ENCODE results near the gene QKI. TPM values are rescaled to one million over a fixed set of nuclear protein-coding genes. Genes with fewer than 3 reads are reported as not detected.

Gene QKI
- total and polyA plus RNA-seq, 2 experiments from 2014 or later = 38.0 to 92.5 TPM

DNA sequence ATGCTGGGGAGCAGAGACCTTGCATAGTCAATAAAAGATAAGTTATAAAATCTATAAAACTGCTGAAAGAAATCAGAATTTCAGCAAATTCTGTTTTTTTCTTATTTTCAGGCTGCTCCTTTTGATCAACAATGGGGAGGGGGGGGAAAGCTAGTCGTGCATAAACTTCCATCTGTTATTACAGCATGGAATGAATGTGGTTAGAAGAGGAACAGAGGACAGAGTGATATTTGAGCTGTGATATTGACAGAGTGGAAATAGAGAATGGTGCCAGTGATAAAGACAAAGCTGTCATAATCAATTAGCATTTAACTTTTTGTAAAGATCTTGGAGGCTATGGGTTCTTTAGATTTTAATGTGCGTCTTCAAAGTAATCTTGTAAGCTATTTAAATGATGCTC is 43.4 kb upstream of the QKI start:
- H3K4me1 ChIP-seq (ENCODE audit: insufficient read depth) = no peaks in the 10 kb centered on the region
- no peak overlapping the region for H3K4me2 ChIP-seq
- H2AFZ ChIP-seq = no peak overlapping the region
- no peaks in the 10 kb centered on the region for H3K27me3 ChIP-seq
- H3K36me3 ChIP-seq (replicated peaks; ENCODE audit: insufficient read depth, low read depth) = no peaks in the 10 kb centered on the region
- TF ChIP-seq EZH2 (IDR thresholded peaks at IDR 0.05; ENCODE audit: borderline replicate concordance) (no peak), EZH2phosphoT487 (IDR thresholded peaks at IDR 0.05; ENCODE audit: low read depth, severe bottlenecking, unreplicated experiment) (no peak)
- H3K9me3 ChIP-seq (ENCODE audit: low read depth) = no peaks in the 10 kb centered on the region
- 80% methylated on average over 2 of the region's 2 CpGs for WGBS (ENCODE audit: low lambda C conversion rate, missing lambda C conversion rate)
- H3K79me2 ChIP-seq = no peaks in the 10 kb centered on the region
- DNase-seq (ENCODE audit: low spot score) = no peak
- no peaks in the 10 kb centered on the region for H4K20me1 ChIP-seq (ENCODE audit: insufficient read depth, poor library complexity, severe bottlenecking)
- no peak overlapping the region for H3K4me3 ChIP-seq
- no peak overlapping the region for H3K27ac ChIP-seq
- no peaks in the 10 kb centered on the region for H3K9me2 ChIP-seq (replicated peaks; ENCODE audit: insufficient read depth)

DNA sequence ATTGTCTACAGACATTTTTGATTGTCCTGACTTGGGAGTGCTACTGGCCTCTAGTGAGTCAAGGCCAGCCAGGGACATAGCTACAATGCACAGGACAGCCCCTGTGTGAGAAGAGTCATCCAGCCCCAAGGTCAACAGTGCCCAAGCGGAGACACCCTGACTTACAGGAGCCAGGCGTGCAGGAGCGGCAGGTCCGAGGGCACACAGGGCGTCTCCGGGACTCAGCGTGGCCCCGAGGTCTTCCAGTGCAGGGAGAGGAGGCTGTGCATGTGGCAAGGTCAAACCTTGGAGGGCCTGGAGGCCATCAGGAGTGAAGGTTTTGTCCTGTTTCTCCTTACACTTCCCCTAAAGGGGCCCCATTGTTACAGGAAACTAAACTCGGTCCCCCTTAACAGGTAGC is 41.3 kb upstream of the QKI start:
- Histone ChIP-seq H3K9me2 (replicated peaks; ENCODE audit: insufficient read depth) (no peaks in the 10 kb centered on the region), H3K27me3 (no peaks in the 10 kb centered on the region), H3K4me2 (no peak overlapping the region), H3K79me2 (no peaks in the 10 kb centered on the region), H3K4me1 (ENCODE audit: insufficient read depth) (no peaks in the 10 kb centered on the region), H2AFZ (no peak overlapping the region), H3K36me3 (replicated peaks; ENCODE audit: insufficient read depth, low read depth) (no peaks in the 10 kb centered on the region), H3K9me3 (ENCODE audit: low read depth) (no peaks in the 10 kb centered on the region), H3K27ac (no peak overlapping the region), H3K4me3 (no peak overlapping the region), H4K20me1 (ENCODE audit: insufficient read depth, poor library complexity, severe bottlenecking) (no peaks in the 10 kb centered on the region)
- DNase-seq (ENCODE audit: low spot score) = no peak
- WGBS (ENCODE audit: low lambda C conversion rate, missing lambda C conversion rate) = 92% methylated on average over 9 of the region's 9 CpGs
- TF ChIP-seq EZH2 (IDR thresholded peaks at IDR 0.05; ENCODE audit: borderline replicate concordance) = no peak
- TF ChIP-seq, protein P1, sequence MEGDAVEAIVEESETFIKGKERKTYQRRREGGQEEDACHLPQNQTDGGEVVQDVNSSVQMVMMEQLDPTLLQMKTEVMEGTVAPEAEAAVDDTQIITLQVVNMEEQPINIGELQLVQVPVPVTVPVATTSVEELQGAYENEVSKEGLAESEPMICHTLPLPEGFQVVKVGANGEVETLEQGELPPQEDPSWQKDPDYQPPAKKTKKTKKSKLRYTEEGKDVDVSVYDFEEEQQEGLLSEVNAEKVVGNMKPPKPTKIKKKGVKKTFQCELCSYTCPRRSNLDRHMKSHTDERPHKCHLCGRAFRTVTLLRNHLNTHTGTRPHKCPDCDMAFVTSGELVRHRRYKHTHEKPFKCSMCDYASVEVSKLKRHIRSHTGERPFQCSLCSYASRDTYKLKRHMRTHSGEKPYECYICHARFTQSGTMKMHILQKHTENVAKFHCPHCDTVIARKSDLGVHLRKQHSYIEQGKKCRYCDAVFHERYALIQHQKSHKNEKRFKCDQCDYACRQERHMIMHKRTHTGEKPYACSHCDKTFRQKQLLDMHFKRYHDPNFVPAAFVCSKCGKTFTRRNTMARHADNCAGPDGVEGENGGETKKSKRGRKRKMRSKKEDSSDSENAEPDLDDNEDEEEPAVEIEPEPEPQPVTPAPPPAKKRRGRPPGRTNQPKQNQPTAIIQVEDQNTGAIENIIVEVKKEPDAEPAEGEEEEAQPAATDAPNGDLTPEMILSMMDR (IDR thresholded peaks at IDR 0.05; ENCODE audit: poor library complexity) = no peak
- TF ChIP-seq EZH2phosphoT487 (IDR thresholded peaks at IDR 0.05; ENCODE audit: low read depth, severe bottlenecking, unreplicated experiment) = no peak

DNA sequence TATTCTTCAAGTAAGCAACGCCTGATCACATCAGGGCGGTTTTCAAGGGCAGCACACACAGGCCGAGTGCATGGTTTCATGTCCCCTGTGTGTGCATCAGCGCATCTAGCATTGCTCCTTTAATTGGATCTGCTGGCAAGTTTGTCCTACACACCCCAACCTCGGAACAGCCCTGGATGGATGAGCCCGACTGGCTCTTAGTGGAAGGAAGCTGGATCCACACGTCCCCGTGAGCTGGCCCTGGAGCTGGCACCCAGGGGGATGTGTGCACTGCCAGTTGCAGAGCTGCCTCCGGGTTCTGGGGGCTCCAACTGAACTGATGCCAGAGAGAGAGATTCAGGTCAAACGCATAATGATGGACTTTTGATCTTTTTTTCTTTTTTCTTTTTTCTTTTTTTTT is 39.2 kb upstream of the QKI start:
- Histone ChIP-seq H3K79me2 (no peaks in the 10 kb centered on the region), H3K36me3 (replicated peaks; ENCODE audit: insufficient read depth, low read depth) (no peaks in the 10 kb centered on the region), H3K27ac (no peak overlapping the region), H3K9me3 (ENCODE audit: low read depth) (no peaks in the 10 kb centered on the region), H3K4me1 (ENCODE audit: insufficient read depth) (no peaks in the 10 kb centered on the region), H3K4me3 (no peak overlapping the region), H3K9me2 (replicated peaks; ENCODE audit: insufficient read depth) (no peaks in the 10 kb centered on the region), H3K4me2 (no peak overlapping the region), H2AFZ (no peak overlapping the region), H4K20me1 (ENCODE audit: insufficient read depth, poor library complexity, severe bottlenecking) (no peaks in the 10 kb centered on the region), H3K27me3 (no peaks in the 10 kb centered on the region)
- no peak for DNase-seq (ENCODE audit: low spot score)
- TF ChIP-seq EZH2 (IDR thresholded peaks at IDR 0.05; ENCODE audit: borderline replicate concordance) = no peak
- TF ChIP-seq, protein P1 (IDR thresholded peaks at IDR 0.05; ENCODE audit: poor library complexity) = no peak
- TF ChIP-seq EZH2phosphoT487 (IDR thresholded peaks at IDR 0.05; ENCODE audit: low read depth, severe bottlenecking, unreplicated experiment) = no peak
- 95% methylated on average over 10 of the region's 10 CpGs for WGBS (ENCODE audit: low lambda C conversion rate, missing lambda C conversion rate)

DNA sequence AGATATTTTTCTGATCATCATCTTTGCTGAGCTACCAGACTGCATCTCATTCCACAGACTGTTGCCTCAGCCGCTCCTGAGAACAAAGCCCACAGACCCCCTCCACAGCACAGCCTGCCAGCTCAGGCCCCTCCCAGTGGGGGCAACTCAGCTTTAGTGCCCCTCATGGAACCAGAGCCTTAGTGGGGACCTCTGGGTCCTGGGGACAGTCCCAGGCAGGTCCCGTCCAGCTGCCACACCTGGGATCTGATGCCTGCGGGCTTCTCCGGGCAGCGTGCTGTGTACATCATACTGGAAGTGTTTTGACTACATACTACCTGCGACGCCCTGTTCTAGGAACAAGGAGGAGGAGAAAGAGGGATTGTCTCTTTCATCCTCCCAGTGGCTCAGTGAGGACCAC is 38.3 kb upstream of the QKI start:
- DNase-seq (ENCODE audit: low spot score) = no peak
- no peak overlapping the region for H2AFZ ChIP-seq
- H3K27me3 ChIP-seq = no peaks in the 10 kb centered on the region
- no peak for TF ChIP-seq EZH2 (IDR thresholded peaks at IDR 0.05; ENCODE audit: borderline replicate concordance)
- TF ChIP-seq, protein P1 (IDR thresholded peaks at IDR 0.05; ENCODE audit: poor library complexity) = no peak
- TF ChIP-seq EZH2phosphoT487 (IDR thresholded peaks at IDR 0.05; ENCODE audit: low read depth, severe bottlenecking, unreplicated experiment) = no peak
- H3K9me3 ChIP-seq (ENCODE audit: low read depth) = no peaks in the 10 kb centered on the region
- no peaks in the 10 kb centered on the region for H3K79me2 ChIP-seq
- no peaks in the 10 kb centered on the region for H3K36me3 ChIP-seq (replicated peaks; ENCODE audit: insufficient read depth, low read depth)
- H3K4me2 ChIP-seq = no peak overlapping the region
- no peak overlapping the region for H3K27ac ChIP-seq
- H3K9me2 ChIP-seq (replicated peaks; ENCODE audit: insufficient read depth) = no peaks in the 10 kb centered on the region
- no peaks in the 10 kb centered on the region for H4K20me1 ChIP-seq (ENCODE audit: insufficient read depth, poor library complexity, severe bottlenecking)
- no peak overlapping the region for H3K4me3 ChIP-seq
- no peaks in the 10 kb centered on the region for H3K4me1 ChIP-seq (ENCODE audit: insufficient read depth)
- WGBS (ENCODE audit: low lambda C conversion rate, missing lambda C conversion rate) = 96% methylated on average over 7 of the region's 7 CpGs

All from hepatocyte (in vitro differentiated cells).